CD1c-positive myeloid dendritic cell (primary cell): ENCODE measurements around the gene DCDC2.
A peak's percentile ranks its signal among the peaks of the same experiment; 100 is the strongest.
"Not testable (repeated sequence)": the region's sequence is repeated elsewhere in the genome, so short reads cannot be mapped to it uniquely, and the experiment has no call there.

ENCODE experiments used
- DNase-seq: peaks from one replicate; pipeline ENCODE4 v3.0.0-alpha.2; 2016; ENCODE audit errors: extremely low spot score

Gene DCDC2

DNA sequence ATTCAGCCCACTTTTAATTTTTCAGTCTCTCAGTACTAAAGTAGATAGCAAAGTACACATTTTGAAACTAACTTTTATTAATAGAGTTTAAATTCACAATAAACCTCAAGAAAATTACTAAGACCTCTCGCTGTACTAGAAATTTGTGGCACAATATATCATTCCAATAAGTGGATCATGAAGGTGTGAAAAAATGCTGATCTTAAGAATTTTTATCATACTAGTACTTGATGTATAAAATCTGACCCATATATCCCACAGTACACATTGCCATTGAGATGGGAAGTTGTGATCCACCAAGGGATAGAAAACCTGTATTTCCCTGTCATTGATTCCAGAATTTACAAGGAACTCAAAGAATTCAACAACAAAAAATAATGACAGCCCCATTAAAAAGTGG is 85.7 kb downstream of the DCDC2 start:
- no peak for DNase-seq

DNA sequence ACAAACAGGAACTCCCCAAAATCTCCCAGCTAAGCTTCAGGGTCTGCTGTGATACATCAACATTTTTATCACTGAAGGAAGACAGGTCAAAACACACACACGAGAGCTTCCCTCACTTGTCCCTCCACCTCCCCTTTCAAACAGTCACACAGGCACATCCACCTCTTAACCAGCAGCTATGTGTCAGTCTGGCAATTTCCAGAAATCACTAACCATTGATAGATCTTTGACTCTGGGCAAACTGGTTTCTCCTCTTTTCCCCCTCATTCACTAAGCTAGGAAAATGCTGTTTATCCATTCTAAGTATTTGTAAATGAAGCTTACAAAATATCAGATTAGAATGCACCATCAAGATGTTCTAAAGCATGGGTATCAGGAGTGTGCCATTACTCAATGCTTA is 87.8 kb downstream of the DCDC2 start:
- DNase-seq = no peak

DNA sequence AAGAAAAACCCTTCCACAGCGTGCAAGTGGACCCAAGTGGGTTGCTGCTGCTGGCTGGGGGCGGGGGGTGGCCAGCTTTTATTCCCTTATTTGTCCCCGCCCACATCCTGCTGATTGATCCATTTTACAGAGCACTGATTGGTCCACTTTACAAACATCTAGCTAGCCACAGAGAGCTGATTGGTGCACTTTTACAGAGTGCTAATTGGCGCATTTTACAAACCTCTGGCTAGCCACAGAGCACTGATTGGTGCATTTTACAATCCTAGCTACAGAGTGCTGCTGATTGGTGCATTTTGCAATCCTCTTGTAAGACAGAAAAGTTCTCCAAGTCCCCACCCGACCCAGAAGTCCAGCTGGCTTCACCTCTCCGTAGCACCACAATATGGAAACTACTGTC is 99.6 kb downstream of the DCDC2 start:
- not testable (repeated sequence) for DNase-seq

DNA sequence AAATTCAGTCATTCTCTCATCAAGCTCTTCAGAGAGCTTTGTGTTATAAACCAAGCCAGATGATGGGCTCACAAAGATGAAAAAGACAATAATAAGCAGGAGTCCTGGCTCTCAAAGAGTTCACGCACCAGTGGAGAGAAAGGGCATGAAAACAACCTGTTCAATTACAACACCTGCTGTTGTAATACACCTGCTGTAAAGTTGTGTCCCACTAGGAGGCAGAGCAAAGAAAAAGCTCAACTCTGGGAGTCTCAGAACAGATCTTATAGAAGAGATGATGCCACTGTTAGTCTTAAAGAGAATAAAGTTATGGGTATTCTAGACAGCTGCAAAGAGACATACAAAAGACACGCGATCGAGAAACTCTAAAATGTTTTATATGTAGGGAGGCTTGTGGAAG is 100.6 kb downstream of the DCDC2 start:
- DNase-seq = no peak

DNA sequence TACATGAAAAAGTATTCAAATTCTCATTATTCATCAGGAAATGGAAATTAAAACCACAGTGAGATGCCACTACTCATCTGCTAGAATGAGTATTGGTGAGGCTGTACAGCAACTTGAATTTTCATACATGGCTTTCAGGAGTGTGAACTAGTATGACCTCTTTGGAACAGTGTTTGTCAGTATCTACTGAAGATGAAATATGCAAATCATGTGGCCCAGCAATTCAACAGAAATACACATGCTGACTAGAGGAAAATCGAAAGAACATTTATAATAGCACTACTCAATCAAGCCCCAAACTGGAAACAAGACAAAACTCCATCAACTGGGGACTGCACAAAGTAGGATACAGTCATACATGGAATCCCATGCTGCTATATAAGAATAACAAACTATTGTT is 102.2 kb downstream of the DCDC2 start:
- DNase-seq = no peak

DNA sequence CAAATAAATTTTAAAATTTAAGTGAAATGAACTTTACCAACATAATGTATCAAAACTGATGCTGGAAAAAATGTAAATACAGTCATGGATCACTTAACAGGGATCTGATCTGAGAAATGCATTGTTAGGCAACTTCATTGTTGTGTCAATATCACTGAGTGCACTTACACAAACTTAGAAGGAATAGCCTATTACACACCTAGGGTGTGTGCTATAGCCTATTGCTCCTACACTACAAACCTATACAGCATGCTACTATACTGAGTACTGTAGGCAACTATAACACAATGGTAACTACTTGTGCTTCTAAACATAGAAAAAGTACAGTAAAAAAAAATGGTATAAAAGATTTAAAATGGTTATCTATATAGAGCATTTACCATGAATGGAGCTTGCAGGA is 104.5 kb downstream of the DCDC2 start:
- DNase-seq = no peak

DNA sequence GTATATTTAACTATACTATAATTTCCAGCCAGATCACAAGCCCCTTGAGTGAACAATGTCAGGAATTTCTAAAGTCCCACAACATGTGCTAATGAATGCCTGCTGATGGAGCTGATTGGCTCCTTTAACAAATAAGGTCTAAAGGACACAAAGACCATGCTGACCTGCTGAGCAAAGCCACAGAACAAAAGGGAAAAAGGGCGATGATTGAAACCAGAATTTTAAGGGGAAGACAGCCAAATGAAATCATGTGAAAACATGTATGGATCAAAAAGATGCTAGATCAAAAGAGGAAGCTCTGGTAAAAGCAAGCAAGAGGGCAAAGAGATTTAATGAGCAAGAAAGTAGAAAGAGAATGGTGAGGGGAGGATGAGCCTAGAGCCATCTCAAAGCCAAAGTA is 105.6 kb downstream of the DCDC2 start:
- no peak for DNase-seq

DNA sequence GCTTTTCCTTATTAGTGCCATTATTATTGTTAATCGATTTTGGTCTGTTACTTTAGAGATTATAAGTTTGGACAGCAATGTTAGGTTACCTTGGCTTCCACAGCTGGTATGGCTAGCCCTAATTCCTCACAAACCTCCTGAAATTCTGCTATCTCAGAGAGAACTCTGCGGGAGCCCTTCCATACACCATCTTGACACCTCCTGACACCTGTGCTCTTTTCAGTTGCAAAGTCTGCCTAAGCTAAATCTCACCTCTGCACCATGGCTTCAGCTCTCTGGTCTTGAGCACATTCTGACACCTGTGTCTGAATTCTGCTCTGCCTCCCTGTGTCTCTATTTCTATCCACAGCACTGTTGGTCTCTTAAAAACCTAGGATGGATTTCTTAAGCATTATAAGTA is 106.5 kb downstream of the DCDC2 start:
- no peak for DNase-seq

DNA sequence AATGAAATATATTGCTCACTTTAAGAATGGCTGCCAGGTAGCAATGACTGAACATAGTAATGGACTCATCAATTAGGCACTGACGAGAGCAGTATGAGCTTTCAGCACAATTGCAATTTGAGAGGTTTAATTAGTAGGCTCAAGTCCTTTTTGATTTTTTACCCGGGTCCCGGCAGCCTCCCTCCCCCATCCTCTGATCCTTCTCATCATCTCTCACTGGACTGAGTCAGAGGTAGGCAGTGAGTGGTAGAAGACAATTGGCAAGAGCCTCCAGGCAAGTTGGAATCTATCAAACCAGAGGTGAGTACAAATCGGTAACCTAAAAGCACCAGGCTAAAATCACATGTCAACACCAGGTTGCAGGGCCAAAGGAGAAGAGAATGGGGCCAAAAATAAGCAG is 107.9 kb downstream of the DCDC2 start:
- no peak for DNase-seq

DNA sequence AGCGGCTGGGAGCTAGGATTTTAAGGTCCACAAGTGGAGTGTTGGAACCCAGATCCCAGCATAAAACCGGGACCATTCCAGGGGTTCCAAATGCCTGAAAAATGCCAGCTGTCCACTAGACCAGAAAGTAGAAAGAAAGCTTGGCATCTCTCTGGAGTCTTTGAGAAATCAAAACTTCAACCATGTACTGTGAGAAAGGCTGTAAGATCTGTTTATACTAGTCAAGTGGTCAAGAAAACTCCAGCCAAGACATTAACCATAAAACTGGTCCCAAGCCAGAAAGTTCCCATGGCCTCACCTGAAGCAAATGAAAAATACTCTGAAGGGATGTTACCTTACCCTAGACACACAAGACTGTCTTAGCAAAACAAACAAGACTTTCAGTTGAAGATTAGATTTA is 112.6 kb downstream of the DCDC2 start:
- no peak for DNase-seq

DNA sequence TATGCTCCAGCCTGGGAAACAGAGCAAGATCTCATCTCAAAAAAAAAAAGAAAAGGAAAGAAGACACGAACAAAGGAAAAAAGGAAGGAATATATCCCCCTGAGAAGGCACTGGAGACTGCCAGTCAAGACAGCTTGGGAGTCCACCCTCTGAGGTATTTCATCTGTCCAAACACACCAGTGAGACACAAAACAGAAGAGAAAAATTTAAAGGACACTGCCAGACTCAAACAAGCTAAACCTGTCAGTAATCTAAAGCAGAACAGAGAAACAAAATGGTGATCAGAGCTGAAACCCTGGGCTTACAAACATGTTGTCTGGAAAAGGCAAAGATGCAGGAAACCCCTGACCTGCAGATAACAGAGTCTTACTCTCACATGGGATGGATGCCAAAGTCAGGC is 114.9 kb downstream of the DCDC2 start:
- DNase-seq = no peak

DNA sequence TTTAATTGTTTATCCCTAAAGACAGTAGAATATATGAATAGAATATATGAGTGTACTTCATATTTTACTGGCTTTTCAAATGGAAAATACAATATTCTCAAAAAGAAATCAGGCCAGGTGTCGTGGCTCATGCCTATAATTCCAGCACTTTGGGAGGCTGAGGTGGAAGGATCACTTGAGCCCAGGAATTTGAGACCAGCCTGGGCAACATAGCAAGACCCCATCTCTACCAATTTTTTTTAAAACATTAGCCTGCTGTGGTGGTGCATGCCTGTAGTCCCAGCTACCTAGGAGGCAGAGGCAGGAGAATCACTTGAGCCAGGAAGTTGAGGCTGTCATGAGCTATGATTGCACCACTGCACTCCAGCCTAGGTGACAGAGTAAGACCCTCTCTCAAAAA is 116.1 kb downstream of the DCDC2 start:
- DNase-seq = not testable (repeated sequence)

DNA sequence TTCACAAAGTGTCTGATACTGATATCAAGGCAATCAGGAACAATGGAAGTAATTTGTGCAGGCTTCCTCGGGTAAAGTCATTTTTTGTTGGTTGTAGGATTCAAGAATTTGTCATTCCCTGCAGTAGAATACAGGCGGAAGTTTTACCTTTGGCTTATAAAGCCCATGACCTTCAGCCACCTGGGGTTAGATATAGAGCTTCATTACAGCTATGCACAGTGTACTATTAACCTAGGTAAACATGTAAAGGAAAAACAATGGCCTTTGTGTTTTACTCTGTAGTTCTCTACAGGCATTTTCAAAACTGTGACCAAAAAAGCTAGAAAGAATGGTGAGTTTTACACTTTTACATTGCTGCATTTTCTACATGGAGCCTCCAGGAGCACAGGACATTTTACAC is 116.9 kb downstream of the DCDC2 start:
- no peak for DNase-seq

DNA sequence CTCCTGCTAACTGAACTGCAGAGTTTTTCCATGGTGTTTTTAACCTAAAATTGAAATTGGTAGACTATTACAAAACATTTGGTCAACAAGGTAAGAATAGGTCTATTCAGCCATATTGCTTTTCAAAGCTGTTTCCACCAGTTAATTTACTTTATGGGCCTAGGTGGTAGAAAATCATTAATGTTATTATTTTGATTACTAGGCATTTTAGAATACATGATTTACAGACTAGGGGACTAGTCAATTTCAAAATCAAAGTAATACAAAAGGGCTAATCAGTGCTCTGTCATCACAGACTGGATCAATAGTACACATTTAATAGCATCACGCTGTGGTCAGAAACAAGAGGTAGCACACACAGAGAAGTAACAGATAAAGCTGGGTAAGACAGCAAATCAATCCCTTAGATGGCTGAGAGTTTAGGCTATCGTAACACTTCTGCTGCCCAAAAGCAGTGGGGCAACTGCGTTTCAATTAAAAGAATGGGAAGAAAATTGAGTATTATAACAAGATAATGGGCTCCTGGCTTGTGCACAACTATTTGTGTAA is 117.4 kb downstream of the DCDC2 start:
- no peak for DNase-seq

DNA sequence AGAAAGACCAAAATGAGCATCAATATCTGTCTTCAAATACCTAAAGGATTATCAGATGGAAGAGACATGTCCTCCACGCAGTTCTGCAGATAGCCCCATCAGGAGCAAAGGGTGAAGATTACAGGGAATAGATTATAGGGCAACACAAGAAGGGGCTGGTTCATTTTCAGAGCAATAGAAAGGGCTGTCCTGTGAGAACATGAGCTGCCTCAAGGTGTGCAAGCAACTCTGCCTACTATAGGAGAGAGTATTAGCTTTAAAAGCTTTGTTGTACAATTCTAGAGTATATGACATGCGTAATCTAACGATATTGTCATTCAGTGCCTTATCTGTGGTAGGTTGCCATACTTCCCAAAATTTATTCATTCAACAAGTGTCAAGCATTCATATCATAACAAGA is 119.2 kb downstream of the DCDC2 start:
- DNase-seq = no peak

DNA sequence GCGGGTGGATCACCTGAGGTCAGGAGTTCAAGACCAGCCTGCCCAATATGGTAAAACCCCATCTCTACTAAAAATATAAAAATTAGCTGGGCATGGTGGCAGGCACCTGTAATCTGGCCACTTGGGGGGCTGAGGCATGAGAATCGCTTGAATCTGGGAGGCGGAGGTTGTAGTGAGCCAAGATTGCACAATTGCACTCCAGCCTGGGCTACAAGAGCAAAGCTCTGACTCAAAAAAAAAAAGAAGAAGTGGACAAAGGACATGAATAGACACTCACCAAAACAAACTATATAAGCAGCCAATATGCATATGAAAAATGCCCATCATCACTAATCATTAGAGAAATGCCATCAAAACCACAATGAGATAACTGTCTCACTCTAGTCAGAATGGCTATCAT is 121.1 kb downstream of the DCDC2 start:
- DNase-seq = peak; percentile 56

DNA sequence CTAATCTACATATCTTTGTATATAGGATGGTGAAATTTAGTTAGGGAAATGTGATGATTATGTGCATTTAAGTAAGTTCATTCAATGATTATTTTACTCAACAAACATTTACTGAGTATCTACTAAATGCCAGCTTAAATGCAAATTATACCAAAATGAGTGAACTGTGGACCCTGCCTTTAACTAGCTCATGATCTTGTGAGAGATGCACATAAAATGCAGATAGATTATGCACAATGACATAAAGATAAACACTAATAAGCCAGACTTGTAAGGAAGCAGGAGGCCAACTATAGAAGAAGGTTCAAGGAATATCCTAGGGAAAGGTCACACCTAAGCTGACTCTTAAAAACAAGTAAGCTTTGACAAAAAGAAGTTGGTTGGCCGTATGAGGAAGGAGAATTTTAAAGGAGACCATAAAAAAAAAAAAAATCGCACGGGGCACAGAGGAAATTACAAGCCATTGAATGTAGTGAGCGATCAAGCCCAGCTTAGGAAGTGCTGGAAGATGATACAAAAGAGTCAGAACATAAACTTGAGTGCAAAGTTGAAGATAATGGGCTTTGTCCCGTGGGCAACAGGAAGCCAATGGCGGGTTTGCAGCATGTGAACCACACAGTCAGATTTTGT is 123.9 kb downstream of the DCDC2 start:
- DNase-seq = peak; percentile 10

DNA sequence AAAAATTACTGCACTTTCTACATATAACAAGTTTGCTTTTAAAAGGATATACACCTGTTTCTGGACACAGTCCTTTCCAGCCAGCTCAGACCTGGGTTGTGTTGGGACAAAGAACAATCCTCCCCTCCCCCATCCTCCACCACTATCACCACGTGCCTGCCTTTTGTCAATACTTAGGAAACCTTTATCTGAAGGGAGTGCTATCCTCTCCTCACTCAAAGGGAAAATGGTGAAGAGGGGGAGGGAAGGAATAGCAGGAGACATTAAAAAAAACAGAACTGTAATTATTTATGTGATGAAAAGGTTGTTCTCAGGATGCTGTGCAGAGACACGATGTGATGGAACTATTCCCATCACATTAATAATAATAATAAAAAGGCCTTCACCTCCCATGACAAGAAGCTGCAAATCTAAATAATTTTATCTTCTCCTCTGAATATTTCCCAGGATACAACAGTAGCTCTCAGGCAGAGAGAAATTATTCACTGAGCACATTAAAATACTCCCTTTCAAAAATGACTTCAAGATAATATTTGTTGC is 126.4 kb downstream of the DCDC2 start:
- no peak for DNase-seq

DNA sequence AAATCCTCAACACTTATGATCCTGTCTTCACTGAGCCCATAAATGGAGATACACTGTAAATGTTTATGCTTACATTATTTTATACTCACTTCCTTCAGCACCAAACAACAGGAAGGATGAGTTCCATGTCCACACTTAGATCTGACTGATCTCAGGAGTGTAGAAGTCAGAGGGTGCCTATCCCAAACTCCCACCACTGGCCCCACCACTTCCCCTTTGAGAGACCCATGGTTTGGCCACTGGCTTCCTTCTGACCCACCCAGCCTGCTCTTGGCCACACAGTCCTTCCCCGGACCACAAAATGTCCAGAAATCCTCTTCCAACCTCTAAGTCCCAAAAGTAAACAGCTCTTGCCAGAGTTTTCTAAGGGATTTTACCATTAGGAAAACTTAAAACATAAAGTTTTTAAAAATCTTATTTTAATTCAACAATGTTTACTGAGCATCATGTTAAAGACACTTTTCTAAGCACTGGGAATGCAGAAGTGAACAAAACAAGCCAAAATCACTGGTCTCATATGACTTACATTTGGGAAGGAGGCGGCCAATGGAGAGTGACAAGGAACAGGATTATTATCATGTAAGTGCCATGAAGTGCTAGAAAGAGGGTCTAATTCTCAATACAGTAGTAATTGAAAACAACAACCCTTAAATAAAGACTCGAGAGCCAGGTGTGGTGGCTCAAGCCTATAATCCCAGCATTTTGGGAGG is 128.0 kb downstream of the DCDC2 start:
- peak; percentile 88 for DNase-seq

DNA sequence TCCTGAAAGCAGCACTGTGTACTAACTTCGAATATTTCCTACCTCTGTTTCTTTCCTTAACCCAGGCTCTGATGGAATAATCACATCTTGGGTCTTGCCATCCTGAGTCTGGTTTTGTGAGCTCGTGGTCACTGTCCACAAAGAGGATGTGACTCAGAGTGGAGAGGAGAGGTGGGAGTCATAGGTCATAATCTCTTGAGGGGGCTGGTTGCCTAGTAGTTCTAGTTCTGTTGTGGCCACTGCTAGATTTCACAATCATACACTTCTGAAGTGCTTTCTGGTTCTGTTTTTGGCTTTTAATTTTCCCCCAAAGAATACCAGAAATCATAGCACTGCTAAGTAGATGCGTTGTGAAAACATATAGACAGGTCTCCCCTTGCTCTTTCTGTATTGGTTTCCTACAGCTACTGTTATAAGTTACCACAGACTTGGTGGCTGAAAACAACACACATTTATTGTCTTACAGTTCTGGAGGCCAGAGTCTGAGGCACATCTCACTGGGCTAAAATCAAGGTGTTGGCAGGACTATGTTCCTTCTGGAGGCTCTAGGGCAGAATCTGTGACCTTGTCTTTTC is 129.1 kb downstream of the DCDC2 start:
- DNase-seq = peak; percentile 91

DNA sequence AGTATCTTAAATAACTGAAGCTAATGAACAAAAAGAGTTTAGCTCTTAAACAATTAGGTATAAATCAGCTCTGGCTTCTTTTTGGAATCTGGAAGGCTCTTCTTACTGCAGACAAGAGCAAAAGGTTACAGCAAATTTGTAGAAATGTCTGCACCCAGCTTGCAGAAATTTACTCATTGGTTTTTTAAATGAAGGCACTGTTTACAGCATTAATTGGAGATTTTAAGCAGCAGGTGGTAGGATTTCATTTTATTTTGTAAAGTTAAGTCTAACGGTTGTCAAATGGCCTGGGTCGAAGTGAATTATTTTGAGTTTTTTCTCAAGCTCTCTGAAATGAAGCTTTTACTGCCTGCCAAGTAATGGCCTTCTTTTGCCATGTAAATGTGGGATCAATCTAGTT is 129.7 kb downstream of the DCDC2 start:
- no peak for DNase-seq

DNA sequence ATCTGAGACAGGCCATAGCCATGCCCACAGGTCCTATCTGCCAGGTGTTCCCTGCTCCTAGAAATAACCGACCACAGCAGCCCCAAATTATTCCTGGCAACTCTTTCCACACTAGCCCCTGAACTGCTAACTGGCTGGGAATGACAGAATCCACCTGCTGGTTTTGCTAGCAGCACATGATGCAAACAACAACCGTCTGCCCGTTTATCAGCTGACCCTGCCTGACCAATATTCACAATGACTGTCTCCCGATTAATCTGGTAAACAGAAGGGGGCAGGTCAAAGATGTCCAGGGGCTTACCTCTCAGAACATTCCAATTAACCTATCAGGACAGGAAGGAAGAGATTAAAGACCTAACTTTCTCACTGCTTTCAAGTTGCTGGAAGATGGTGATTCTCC is 130.3 kb downstream of the DCDC2 start:
- DNase-seq = no peak

DNA sequence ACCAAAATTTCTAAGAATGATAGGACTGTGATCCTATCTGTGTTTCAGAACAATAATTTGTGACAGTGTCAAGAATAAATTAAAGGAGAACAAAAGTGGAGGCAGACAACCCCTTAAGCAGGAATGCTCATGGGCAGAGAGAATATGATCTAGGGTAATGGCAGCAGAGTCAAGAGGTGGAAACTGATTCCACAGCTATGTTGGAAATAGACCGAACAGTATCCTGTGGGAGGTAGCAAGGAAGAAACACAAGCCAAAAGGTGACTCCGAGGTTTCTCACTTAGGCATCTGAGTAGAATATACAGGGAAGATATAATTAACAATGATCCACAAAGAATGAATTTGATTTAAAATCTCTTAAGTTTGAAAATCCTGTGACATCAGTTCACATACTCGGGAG is 131.3 kb downstream of the DCDC2 start:
- no peak for DNase-seq
